Measurements from ENCODE around the gene NAA50. TPM values are rescaled to one million over a fixed set of nuclear protein-coding genes. Genes with fewer than 3 reads are reported as not detected.
A peak's percentile ranks its signal among the peaks of the same experiment; 100 is the strongest.

NAA50 gene
- total RNA-seq (2014; rRNA removed; shearing (Covaris generic)): 743 and 760 TPM in 2 replicates

- DNase-seq (ENCODE audit: low spot score): peak; percentile 94
Observed at GRCh38 chr3:113745756-113746547, at the start of gene NAA50. Gene NAA50, minus strand, starts transcription at chr3:113746249. Its CDS starts 300 bp downstream, at chr3:113745949.

GRCh38 chr3:113795693-113796092, 49.6 kb upstream of the NAA50 start:
- DNase-seq (ENCODE audit: low spot score): no peak

GRCh38 chr3:113794526-113794925, 48.5 kb upstream of the NAA50 start:
- DNase-seq (ENCODE audit: low spot score): no peak

GRCh38 chr3:113791381-113791780, 45.3 kb upstream of the NAA50 start:
- DNase-seq (ENCODE audit: low spot score): no peak

- DNase-seq (ENCODE audit: low spot score): no peak
Observed at GRCh38 chr3:113783980-113784379, 37.9 kb upstream of the NAA50 start.

GRCh38 chr3:113783463-113783862, 37.4 kb upstream of the NAA50 start:
- DNase-seq (ENCODE audit: low spot score): no peak

- DNase-seq (ENCODE audit: low spot score): no peak
Observed at GRCh38 chr3:113776564-113776963, 30.5 kb upstream of the NAA50 start.

GRCh38 chr3:113775516-113775915, 29.5 kb upstream of the NAA50 start:
- DNase-seq (ENCODE audit: low spot score): no peak

GRCh38 chr3:113773381-113773780, 27.3 kb upstream of the NAA50 start:
- no peak for DNase-seq (ENCODE audit: low spot score)

GRCh38 chr3:113771993-113772392, 25.9 kb upstream of the NAA50 start:
- DNase-seq (ENCODE audit: low spot score): no peak

GRCh38 chr3:113769551-113769950, 23.5 kb upstream of the NAA50 start:
- DNase-seq (ENCODE audit: low spot score): peak; percentile 29

- DNase-seq (ENCODE audit: low spot score): no peak
Observed at GRCh38 chr3:113764698-113765097, 18.6 kb upstream of the NAA50 start.

GRCh38 chr3:113758389-113759024, 12.5 kb upstream of the NAA50 start:
- DNase-seq (ENCODE audit: low spot score): no peak

- DNase-seq (ENCODE audit: low spot score): no peak
Observed at GRCh38 chr3:113754494-113755159, 8.6 kb upstream of the NAA50 start.

- DNase-seq (ENCODE audit: low spot score): no peak
Observed at GRCh38 chr3:113753376-113753985, 7.4 kb upstream of the NAA50 start.

- no peak for DNase-seq (ENCODE audit: low spot score)
Observed at GRCh38 chr3:113751141-113751540, 5.1 kb upstream of the NAA50 start.

- DNase-seq (ENCODE audit: low spot score): peak; percentile 70
Observed at GRCh38 chr3:113747283-113748046, 1.4 kb upstream of the NAA50 start.

- peak; percentile 98 for DNase-seq (ENCODE audit: low spot score)
Observed at GRCh38 chr3:113746548-113747282, 666 bp upstream of the NAA50 start, which contains the start of gene ATP6V1A. Gene ATP6V1A, plus strand, starts transcription at chr3:113747035. Its CDS starts 31,719 bp downstream, at chr3:113778754.

GRCh38 chr3:113744941-113745755, 901 bp downstream of the NAA50 start:
- DNase-seq (ENCODE audit: low spot score): peak; percentile 97
